Cardiac muscle cell (in vitro differentiated cells and primary cell): Measurements from ENCODE around the gene FMN2. TPM values are rescaled to one million over a fixed set of nuclear protein-coding genes. Genes with fewer than 3 reads are reported as not detected.

Experiments
- DNase-seq, 2 donors: peaks; one replicate each; pipeline versions ENCODE4 v3.0.0 to v3.0.0-alpha.2; 2010 to 2017; ENCODE audit warnings: low read depth in 1 of 2, low spot score in 1 of 2
- H3K27ac ChIP-seq: fragments of 200-600 bp; sonication (generic); 2 replicates; pipeline ENCODE4 v1.5.1; 2016
- H3K27me3 ChIP-seq: fragments of 200-600 bp; sonication (generic); 2 replicates; pipeline ENCODE4 v1.6.0; 2016; ENCODE audit warnings: control low read depth
- H3K36me3 ChIP-seq: fragments of 200-600 bp; sonication (generic); 2 replicates; pipeline ENCODE4 v1.5.1; 2016; ENCODE audit warnings: control low read depth
- H3K4me1 ChIP-seq: fragments of 200-600 bp; sonication (generic); 2 replicates; pipeline ENCODE4 v1.8.1; 2017; ENCODE audit warnings: low read depth, mild to moderate bottlenecking, mixed run types
- H3K4me3 ChIP-seq: fragments of 200-600 bp; sonication (generic); 2 replicates; pipeline ENCODE4 v1.5.1; 2016; ENCODE audit warnings: mild to moderate bottlenecking
- H3K9me3 ChIP-seq: fragments of 200-600 bp; sonication (generic); 2 replicates; pipeline ENCODE4 v1.5.1; 2017; ENCODE audit warnings: low read depth, mild to moderate bottlenecking, control low read depth
- CTCF ChIP-seq: IDR thresholded peaks from 2 replicates; pipeline ENCODE4 v1.5.1; 2012; ENCODE audit warnings: low read depth, mild to moderate bottlenecking, low read length
- polyA plus RNA-seq: library from polyadenylated mRNA; unstranded; fragments of >200 nt; fragmentation: Nextera tagmentation; extraction: Ambion mirVana; gene quantifications from 2 replicates; pipeline ENCODE4 v1.2.1, GENCODE V29; 2016
- total RNA-seq: library from RNA; depleted of rRNA; stranded (reverse); fragments of >200 nt; gene quantifications from 2 replicates; pipeline ENCODE4 v1.2.3, GENCODE V29; 2016

The FMN2 gene
- total RNA-seq = 0.42 and 0.95 TPM in 2 replicates
- polyA plus RNA-seq = 0.50 and 2.7 TPM in 2 replicates

DNA sequence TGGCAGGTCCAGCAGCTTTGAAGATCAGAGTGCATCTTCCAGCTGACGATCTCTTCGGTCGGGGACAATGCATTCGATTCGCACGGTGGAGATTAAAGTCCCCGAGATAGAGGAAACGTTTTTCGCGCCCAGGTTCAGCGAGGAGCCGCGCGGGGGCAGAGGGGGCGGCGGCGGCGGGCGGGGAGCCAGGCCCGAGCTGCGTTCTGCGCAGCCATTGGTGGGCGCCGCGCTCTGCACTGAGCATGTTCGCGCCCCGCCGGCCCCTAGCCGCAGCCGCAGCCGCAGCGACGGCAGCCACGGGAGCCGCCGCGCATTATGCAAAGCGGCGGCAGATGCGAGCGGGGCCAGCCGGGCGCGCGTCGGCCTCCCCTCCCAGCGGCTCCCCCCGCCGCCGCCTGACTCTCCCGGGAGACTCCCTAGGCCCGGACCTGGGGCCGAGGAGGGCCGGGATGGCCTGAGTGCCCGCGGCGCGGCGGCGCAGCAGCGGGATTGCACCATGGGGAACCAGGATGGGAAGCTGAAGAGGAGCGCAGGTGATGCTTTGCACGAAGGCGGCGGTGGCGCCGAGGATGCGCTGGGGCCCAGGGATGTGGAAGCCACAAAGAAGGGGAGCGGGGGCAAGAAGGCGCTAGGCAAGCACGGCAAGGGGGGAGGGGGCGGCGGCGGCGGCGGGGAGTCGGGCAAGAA, at the start of gene FMN2:
TSS of gene FMN2 (plus strand) at position 270 of the 687 bp plus-strand sequence. CDS start at position 497, 227 bp downstream.
- peak within 1 kb of the TSS; percentile 48 for H3K4me3 ChIP-seq
- peak; percentile 3 to 66 for DNase-seq
- H3K4me1 ChIP-seq = no peaks in the 10 kb centered on the region
- H3K36me3 ChIP-seq = no peaks in the 10 kb centered on the region
- no peaks in the 10 kb centered on the region for H3K9me3 ChIP-seq
- no peak for TF ChIP-seq CTCF
- H3K27me3 ChIP-seq = peaks cover 54% of the 10 kb centered on the region
- H3K27ac ChIP-seq = no peak within 1 kb of the TSS

DNA sequence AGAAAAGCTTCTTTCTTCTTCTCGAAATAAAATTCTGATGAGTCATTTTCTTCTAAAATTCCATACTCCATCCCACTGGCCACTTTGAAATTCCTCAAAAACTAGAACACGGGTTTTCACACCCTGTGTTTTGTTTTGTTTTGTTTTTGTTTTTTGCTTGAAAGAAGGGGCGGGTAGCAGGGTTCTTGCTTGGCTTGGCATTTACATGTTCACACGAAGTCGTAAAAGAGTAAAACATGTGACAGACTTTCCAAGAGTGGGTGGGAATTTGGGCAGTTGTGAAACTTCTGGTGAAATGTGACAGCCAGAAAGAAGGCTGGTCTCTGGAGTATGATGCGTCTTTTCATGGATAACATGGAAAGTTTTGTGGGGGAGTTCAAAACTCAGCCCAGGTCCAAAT, 47.1 kb upstream of the FMN2 start:
- Histone ChIP-seq H3K36me3 (no peaks in the 10 kb centered on the region), H3K4me1 (no peaks in the 10 kb centered on the region), H3K27ac (no peak overlapping the region), H3K27me3 (no peaks in the 10 kb centered on the region), H3K9me3 (no peaks in the 10 kb centered on the region), H3K4me3 (no peak overlapping the region)
- TF ChIP-seq CTCF = no peak
- DNase-seq = no peak

GRCh38 chr1:240046000-240046399, 45.7 kb upstream of the FMN2 start:
- no peak for TF ChIP-seq CTCF
- no peaks in the 10 kb centered on the region for H3K9me3 ChIP-seq
- H3K4me3 ChIP-seq = no peak overlapping the region
- DNase-seq = no peak
- H3K27me3 ChIP-seq = no peaks in the 10 kb centered on the region
- no peaks in the 10 kb centered on the region for H3K4me1 ChIP-seq
- no peak overlapping the region for H3K27ac ChIP-seq
- no peaks in the 10 kb centered on the region for H3K36me3 ChIP-seq

DNA sequence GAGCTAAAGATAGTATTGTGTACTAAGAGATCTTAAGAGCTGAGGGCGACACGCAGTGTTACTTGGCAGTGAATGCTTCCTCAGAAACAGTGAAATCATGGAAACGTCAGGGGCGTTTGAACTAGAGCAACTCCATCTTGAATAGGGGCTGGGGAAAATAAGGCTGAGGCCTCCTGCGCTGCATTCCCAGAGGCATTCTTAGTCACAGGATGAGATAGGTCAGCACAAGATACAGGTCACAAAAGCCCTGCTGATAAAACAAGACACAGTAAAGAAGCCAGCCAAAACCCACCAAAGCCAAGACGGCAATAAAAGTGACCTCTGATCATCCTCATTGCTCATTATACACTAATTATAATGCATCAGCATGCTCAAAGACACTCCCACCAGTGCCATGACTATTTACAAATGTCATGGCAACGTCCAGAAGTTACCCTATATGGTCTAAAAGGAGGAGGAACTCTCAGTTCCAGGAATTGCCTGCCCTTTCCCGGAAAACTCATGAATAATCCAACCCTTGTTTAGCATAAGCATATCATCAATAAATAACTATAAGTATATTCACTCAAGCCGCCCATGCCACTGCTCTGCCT, 37.5 kb upstream of the FMN2 start:
- Histone ChIP-seq H3K36me3 (no peaks in the 10 kb centered on the region), H3K9me3 (no peaks in the 10 kb centered on the region), H3K4me1 (no peaks in the 10 kb centered on the region), H3K4me3 (no peak overlapping the region), H3K27me3 (no peaks in the 10 kb centered on the region), H3K27ac (no peak overlapping the region)
- no peak for DNase-seq
- no peak for TF ChIP-seq CTCF

GRCh38 chr1:240055936-240056335, 35.7 kb upstream of the FMN2 start:
- no peaks in the 10 kb centered on the region for H3K9me3 ChIP-seq
- no peaks in the 10 kb centered on the region for H3K36me3 ChIP-seq
- H3K27ac ChIP-seq = no peak overlapping the region
- H3K4me1 ChIP-seq = no peaks in the 10 kb centered on the region
- no peak overlapping the region for H3K4me3 ChIP-seq
- DNase-seq = no peak
- no peaks in the 10 kb centered on the region for H3K27me3 ChIP-seq
- no peak for TF ChIP-seq CTCF
